Pons (tissue), 1 donor: ENCODE results near the gene AADAC.
"Not testable (repeated sequence)": the region's sequence is repeated elsewhere in the genome, so short reads cannot be mapped to it uniquely, and the experiment has no call there.

Experiments used
- DNase-seq: peaks from one replicate; pipeline ENCODE4 v3.0.0-alpha.2; 2016; ENCODE audit warnings: low spot score

AADAC gene

DNA sequence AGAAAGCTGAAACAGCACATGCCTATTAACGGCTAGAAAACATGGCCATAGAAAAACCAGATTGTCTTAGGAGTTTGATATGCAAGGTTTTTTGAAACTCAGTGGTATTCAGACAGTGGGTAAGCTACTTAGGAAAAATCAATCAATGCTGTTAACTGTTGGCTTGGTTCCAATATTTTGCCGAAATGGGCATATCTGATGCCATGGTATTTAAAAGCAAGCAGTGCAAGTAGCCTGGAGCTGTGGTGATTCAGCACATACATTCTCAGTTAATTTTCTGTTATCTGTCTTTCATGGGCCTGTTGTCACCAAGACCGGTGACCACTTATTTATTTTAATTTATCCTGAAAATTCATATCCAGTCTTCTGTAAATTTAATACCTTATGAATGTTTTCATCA, 42.2 kb downstream of the AADAC start:
- no peak for DNase-seq

DNA sequence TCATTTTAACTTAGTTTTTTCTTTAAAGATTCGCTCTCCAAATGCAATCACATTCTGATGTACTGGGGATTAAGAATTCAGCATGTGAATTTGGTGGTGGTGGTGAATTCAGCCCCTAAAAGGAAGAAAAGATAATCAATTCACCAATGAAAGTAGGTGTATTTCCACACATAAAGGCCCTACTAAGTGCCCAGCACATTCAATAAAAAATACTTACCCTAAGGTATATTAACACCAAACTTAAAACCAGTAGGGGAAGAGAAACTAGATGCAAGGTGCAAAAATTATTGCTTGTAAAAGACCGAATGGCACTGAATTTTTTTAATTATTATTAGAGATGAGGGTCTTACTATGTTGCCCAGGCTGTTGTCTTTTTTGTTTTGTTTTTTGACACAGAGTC, 42.7 kb downstream of the AADAC start:
- DNase-seq = no peak

GRCh38 chr3:151859233-151859673, 45.3 kb downstream of the AADAC start:
- no peak for DNase-seq

DNA sequence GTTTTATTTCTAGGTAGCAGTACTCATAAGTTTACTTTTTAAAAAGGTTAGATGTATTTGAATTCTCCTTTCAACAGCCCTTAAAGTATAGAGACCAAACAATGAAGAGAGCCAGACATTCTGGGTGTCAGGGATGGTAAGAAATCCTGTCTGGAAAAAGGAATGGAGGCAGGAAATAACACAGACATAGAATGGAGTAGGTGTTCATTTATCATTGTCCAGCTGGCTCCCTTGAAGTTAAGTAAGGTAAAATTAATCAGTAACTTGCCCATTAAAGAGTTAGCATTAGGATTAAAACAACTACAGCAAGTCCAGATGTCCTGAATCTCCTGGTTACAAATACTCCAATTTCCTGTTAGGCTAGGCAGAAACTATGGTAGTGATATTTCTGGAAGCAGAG, 46.0 kb downstream of the AADAC start:
- no peak for DNase-seq

GRCh38 chr3:151863611-151864010, 49.7 kb downstream of the AADAC start:
- no peak for DNase-seq

DNA sequence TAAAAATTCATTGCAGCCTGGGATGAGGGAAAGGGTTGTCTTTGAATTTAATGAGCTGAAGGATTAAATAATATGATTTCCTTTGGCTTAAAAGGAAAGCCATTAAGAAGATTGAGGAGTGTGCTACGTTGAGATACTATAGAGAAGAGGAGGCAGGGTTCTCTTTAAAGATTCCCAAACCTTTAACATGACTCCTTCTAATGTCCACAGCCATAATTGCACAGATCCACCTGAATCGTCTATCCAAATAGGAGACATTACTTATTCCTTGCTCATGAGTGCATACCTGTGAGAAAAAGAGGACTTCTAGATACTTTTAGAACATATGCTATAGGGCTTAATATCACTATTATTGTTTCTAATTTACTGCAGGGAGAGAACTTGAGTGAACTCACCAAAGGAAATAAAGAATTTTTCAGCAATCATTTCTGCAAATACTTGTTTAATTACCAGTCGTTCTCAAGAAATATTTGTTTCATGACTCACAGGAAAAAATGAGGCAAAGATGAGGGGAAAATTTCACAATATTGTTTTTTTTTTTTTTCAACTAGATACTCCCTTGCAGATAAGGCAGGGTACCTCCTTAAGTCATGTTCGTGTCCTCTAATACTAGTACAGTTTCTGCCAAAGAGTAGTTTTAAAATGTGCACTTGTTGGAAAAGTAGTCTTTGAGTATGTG, 50.6 kb downstream of the AADAC start:
- no peak for DNase-seq

DNA sequence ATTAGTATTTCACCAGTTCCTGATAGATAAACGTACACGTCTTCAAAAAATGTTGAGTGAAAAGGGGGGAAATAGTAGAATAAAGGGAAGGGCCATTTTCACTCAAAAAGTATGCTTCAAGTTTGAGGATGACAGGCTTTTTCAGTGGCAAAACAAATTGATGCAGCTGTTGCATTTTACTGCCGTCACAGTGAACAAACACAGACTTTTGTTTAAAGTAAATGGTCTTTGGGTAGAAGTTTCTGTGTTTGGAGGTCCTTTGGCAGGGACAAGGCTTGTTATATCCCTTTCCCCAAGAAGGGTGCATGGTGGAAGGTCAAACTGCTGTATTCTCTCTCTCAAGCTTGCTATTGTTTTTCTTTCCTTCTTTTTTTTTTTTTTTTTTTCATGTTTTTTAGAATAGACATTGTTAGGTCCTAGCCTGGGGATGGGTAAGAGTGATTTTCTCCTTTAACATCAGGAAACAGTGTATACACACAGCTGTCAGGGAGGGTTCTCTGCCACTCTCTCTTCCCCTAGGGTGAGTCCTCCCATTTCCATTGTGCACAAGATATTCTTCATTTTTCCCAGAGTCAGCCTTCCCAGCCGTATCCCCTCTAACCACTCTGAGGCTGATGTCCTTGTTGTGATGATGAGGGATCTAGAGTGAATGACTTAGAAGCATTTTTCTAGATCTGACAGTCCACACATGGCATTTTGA, 52.9 kb downstream of the AADAC start:
- no peak for DNase-seq

GRCh38 chr3:151867666-151868065, 53.8 kb downstream of the AADAC start:
- DNase-seq = no peak

GRCh38 chr3:151869181-151869580, 55.3 kb downstream of the AADAC start:
- DNase-seq = no peak

DNA sequence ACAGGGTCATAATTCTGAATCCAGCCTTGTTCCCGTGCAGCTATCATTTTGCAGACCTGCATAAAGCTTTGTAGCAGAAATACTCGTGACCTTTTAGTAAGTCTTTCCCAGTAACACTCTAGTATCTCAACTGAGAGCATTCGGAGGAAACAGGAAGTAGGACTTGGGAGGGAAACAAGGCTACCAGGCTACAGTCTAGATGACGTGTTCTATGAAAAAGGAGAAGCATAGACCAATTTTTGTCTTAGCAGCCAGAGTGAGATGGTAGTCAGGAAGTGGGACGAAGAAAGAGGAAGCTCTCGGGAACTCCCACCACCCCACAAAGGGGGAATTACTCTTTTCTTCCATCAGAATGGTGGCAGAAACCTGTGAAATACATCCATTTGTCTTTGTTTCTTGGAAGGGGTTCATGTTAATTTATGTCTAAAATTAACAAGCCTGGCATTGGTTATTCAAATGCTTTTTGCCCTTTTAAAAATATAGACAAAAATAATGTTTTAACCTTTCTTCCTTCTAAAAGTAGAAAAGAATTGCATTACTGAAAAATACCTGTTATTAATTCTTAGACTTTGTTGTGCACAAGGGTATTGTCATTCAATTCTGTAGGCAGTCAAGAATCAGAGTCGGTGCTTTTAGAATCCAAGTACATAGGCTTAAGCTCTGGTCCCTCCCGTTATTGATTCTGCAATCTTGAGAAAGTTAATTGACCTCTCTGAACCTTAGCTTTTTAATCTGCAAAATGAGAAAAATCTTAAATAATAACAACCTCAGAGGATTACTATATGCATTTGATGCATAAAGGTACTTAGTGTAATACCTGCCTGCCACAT, 57.9 kb downstream of the AADAC start:
- DNase-seq = peak; percentile 88

DNA sequence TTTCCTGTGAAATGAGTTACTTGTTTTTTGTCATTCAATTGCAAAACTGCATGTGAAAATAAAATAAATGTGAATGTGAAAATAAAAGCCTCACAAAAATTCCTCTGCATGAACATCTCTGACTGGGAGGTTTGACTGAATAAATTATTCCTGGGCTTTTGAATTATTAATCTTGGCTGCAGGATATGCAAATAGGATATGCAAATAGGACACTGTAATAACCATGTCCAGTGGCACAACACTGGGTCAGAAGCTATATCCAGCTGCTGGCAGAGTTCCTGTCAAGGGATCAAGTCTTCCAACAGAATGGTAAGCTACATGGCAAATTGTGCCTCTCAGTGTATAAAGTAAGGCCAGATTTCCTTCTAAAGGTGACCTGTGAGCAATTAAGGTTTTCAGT, 59.5 kb downstream of the AADAC start, which contains the start of gene SUCNR1:
TSS of gene SUCNR1 (plus strand) at position 246 of the 400 bp plus-strand sequence. CDS start 6,250 bp downstream, outside the sequence.
- no peak for DNase-seq

GRCh38 chr3:151874079-151874478, 60.2 kb downstream of the AADAC start:
- DNase-seq = not testable (repeated sequence)

DNA sequence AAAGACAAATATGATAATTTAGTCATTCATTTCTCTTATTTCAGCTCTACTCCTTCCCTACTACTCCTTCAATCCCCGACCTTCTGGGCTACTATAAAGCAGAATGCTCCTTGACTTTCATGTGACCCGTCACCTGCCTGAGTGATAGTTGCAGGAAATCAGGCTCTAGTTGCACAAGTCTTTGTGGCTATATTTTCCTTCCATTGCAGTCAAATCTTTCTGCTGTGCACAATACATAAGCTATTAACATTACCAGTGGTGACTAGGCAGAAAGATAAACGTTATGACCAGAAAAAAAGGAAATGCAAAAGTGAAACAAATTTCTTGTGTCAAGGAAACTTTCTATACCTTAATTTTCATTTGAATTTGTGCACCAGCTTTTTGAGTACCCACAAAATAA, 61.8 kb downstream of the AADAC start:
- peak; percentile 53 for DNase-seq

- DNase-seq = no peak
Measured at GRCh38 chr3:151877269-151877668, 63.4 kb downstream of the AADAC start.
